ENCODE results near the gene NDUFV2. TPM values are rescaled to one million over a fixed set of nuclear protein-coding genes. Genes with fewer than 3 reads are reported as not detected.

The NDUFV2 gene
- polyA plus RNA-seq, 3 donors: 55.4 to 184 (median 162) TPM

- DNase-seq: no peak
- peaks cover 87% of the 10 kb centered on the region for H3K79me2 ChIP-seq (ENCODE audit: insufficient read depth, low read length)
- H3K4me1 ChIP-seq (ENCODE audit: control insufficient read depth in 1 of 2, insufficient read depth in 2 of 2, low read length in 2 of 2): peaks cover 23 to 42% of the 10 kb centered on the region in 2 donors
- no peak overlapping the region for H2AFZ ChIP-seq (ENCODE audit: insufficient read depth, low read depth, low read length, poor library complexity, severe bottlenecking)
- Mint-ChIP-seq H3K4me1 (peaks cover 74% of the 10 kb centered on the region), H3K27me3 (ENCODE audit: low read depth in 3 of 3) (no peaks in the 10 kb centered on the region), H3K4me3 (peak overlapping the region in 1 of 2 donors; percentile 63), H3K36me3 (peaks cover 6 to 17% of the 10 kb centered on the region in 2 donors), H3K9me3 (peaks cover 1 to 5% (median 2%) of the 10 kb centered on the region in 7 donors), H3K27ac (peak overlapping the region in 6 of 7 donors; percentile 15 to 80 (median 58))
- WGBS (ENCODE audit: insufficient coverage): 43% methylated on average over 1 of the region's 6 CpGs
- no peaks in the 10 kb centered on the region for H3K27me3 ChIP-seq (ENCODE audit: control insufficient read depth in 2 of 2, insufficient read depth in 2 of 2, low read length in 2 of 2)
- H3K9me3 ChIP-seq (replicated peaks in 1 of 2; ENCODE audit: control insufficient read depth in 1 of 2, insufficient read depth in 1 of 2, low read length in 2 of 2): no peaks in the 10 kb centered on the region
- H3K4me3 ChIP-seq (replicated peaks in 1 of 3; ENCODE audit: low read depth in 2 of 3, low read length in 3 of 3): peak overlapping the region in 1 of 3 experiments; percentile 50
- peak overlapping the region; percentile 34 to 74 for H3K27ac ChIP-seq (ENCODE audit: low read depth in 1 of 2, low read length in 2 of 2)
- no peak overlapping the region for H3K9ac ChIP-seq (ENCODE audit: insufficient read depth, low read length, poor library complexity, severe bottlenecking)
- peak overlapping the region; percentile 69 for H3K4me2 ChIP-seq (replicated peaks; ENCODE audit: extremely low read depth, low read length, poor library complexity, severe bottlenecking)
- intact Hi-C loops (cut with micrococcal nuclease): no loop called here
- TF ChIP-seq CTCF (IDR thresholded peaks at IDR 0.05): no peak
- peaks cover 87% of the 10 kb centered on the region for H4K20me1 ChIP-seq (ENCODE audit: insufficient read depth, low read length)
- H3K36me3 ChIP-seq (replicated peaks in 1 of 2; ENCODE audit: control insufficient read depth in 1 of 2, insufficient read depth in 2 of 2, low read length in 2 of 2): no peaks in the 10 kb centered on the region
Observed at GRCh38 chr18:9173770-9174233, 71.3 kb downstream of the NDUFV2 start.

GRCh38 chr18:9174302-9174701, 71.8 kb downstream of the NDUFV2 start:
- peaks cover 92% of the 10 kb centered on the region for H4K20me1 ChIP-seq (ENCODE audit: insufficient read depth, low read length)
- H3K4me2 ChIP-seq (replicated peaks; ENCODE audit: extremely low read depth, low read length, poor library complexity, severe bottlenecking): peak overlapping the region; percentile 69
- Mint-ChIP-seq H3K4me3 (peak overlapping the region; percentile 33 to 34), H3K36me3 (peaks cover 8 to 14% of the 10 kb centered on the region in 2 donors), H3K9me3 (peaks cover 1 to 5% (median 2%) of the 10 kb centered on the region in 7 donors), H3K4me1 (peaks cover 70% of the 10 kb centered on the region), H3K27ac (peak overlapping the region; percentile 21 to 80 (median 59)), H3K27me3 (ENCODE audit: low read depth in 3 of 3) (no peaks in the 10 kb centered on the region)
- H3K4me3 ChIP-seq (replicated peaks in 1 of 3; ENCODE audit: low read depth in 2 of 3, low read length in 3 of 3): peak overlapping the region in 1 of 3 experiments; percentile 50
- intact Hi-C loops (cut with micrococcal nuclease): no loop called here
- H2AFZ ChIP-seq (ENCODE audit: insufficient read depth, low read depth, low read length, poor library complexity, severe bottlenecking): no peak overlapping the region
- DNase-seq: peak; percentile 23 to 72 (median 45)
- no peaks in the 10 kb centered on the region for H3K27me3 ChIP-seq (ENCODE audit: control insufficient read depth in 2 of 2, insufficient read depth in 2 of 2, low read length in 2 of 2)
- no peak for TF ChIP-seq CTCF (IDR thresholded peaks at IDR 0.05)
- 13% methylated on average over 4 of the region's 4 CpGs for WGBS (ENCODE audit: insufficient coverage)
- H3K9ac ChIP-seq (ENCODE audit: insufficient read depth, low read length, poor library complexity, severe bottlenecking): no peak overlapping the region
- peaks cover 0 to 3% of the 10 kb centered on the region in 2 donors for H3K36me3 ChIP-seq (replicated peaks in 1 of 2; ENCODE audit: control insufficient read depth in 1 of 2, insufficient read depth in 2 of 2, low read length in 2 of 2)
- peak overlapping the region; percentile 34 to 74 for H3K27ac ChIP-seq (ENCODE audit: low read depth in 1 of 2, low read length in 2 of 2)
- H3K9me3 ChIP-seq (replicated peaks in 1 of 2; ENCODE audit: control insufficient read depth in 1 of 2, insufficient read depth in 1 of 2, low read length in 2 of 2): no peaks in the 10 kb centered on the region
- H3K4me1 ChIP-seq (ENCODE audit: control insufficient read depth in 1 of 2, insufficient read depth in 2 of 2, low read length in 2 of 2): peaks cover 23 to 42% of the 10 kb centered on the region in 2 donors
- H3K79me2 ChIP-seq (ENCODE audit: insufficient read depth, low read length): peaks cover 92% of the 10 kb centered on the region
